Stomach (tissue), 9 donors: ENCODE results near the gene ABHD17B. TPM values are rescaled to one million over a fixed set of nuclear protein-coding genes. Genes with fewer than 3 reads are reported as not detected.

Experiments
- DNase-seq, 2 donors: peaks; one replicate each; pipeline versions ENCODE4 v3.0.0 to v3.0.0-alpha.2; 2013 to 2019
- H3K27ac ChIP-seq, 5 donors: fragments of 200-600 bp in 4 of 5; sonication (generic) in 4 of 5; one replicate each; pipeline ENCODE4 v1.5.1; 2013 to 2019; ENCODE audit warnings: mild to moderate bottlenecking in 1 of 5, moderate library complexity in 1 of 5
- H3K27me3 ChIP-seq, 3 donors: fragments of 200-600 bp; sonication (generic); one replicate each; pipeline ENCODE4 v1.5.1; 2017 to 2019; ENCODE audit warnings: mixed run types in 1 of 3
- H3K36me3 ChIP-seq, 4 donors: fragments of 200-600 bp; sonication (generic); 1 replicate in 3 of 4; 2 replicates in 1 of 4; pipeline ENCODE4 v1.5.1; 2016 to 2019
- H3K4me1 ChIP-seq, 4 donors: fragments of 200-600 bp; sonication (generic); one replicate each; pipeline ENCODE4 v1.5.1; 2016 to 2019
- H3K4me3 ChIP-seq, 4 donors: fragments of 200-600 bp; sonication (generic) in 3 of 4; one replicate each; pipeline ENCODE4 v1.5.1; 2016 to 2019; ENCODE audit warnings: mild to moderate bottlenecking in 1 of 4
- H3K9me3 ChIP-seq, 4 donors: fragments of 200-600 bp; sonication (generic); one replicate each; pipeline ENCODE4 v1.5.1; 2016 to 2019
- CTCF ChIP-seq, 7 experiments: fragments of 450-650 bp in 4 of 7; fragments of 200-600 bp in 3 of 7; sonication (generic) in 3 of 7; IDR thresholded peaks; one replicate each; pipeline ENCODE4 v1.5.1; 2016 to 2019; ENCODE audit warnings: antibody characterized with exemption in 7 of 7, control low read depth in 2 of 7, mild to moderate bottlenecking in 1 of 7
- EP300 ChIP-seq: sonication (generic); formaldehyde crosslinking; IDR thresholded peaks from one replicate; pipeline ENCODE4 v1.6.1; 2017; ENCODE audit warnings: antibody characterized with exemption
- POLR2A ChIP-seq, 4 donors: fragments of 450-650 bp; IDR thresholded peaks; one replicate each; pipeline ENCODE4 v1.6.1; 2016; ENCODE audit warnings: antibody characterized with exemption in 4 of 4, control low read depth in 2 of 4, mild to moderate bottlenecking in 1 of 4, moderate library complexity in 1 of 4
- POLR2AphosphoS5 ChIP-seq, 3 donors: sonication (generic); formaldehyde crosslinking; IDR thresholded peaks; one replicate each; pipeline ENCODE4 v1.6.1; 2016; ENCODE audit warnings: antibody characterized with exemption in 3 of 3
- WGBS, 5 donors: extraction: QIAGEN DNeasy Blood & Tissue Kit in 3 of 5; methylation state at CpG; one replicate each; pipeline versions ENCODE4 v1.1.5 to v1.1.7; 2013 to 2018; 5-methylcytosine and 5-hydroxymethylcytosine counted together
- intact Hi-C: fragments of 100-400 bp; cut with DNase I; formaldehyde crosslinking; loops from one replicate; pipeline ENCODE4 v1.15.1; 2023; ENCODE audit warnings: low total_unique reads
- polyA plus RNA-seq, 3 donors: library from polyadenylated mRNA; stranded (reverse); fragments of 200-250 nt; gene quantifications; one replicate each; pipeline ENCODE4 v1.2.3, GENCODE V29; 2013
- total RNA-seq, 5 donors: library from RNA; depleted of rRNA; stranded (reverse); fragments of >200 nt; gene quantifications; one replicate each; pipeline versions ENCODE4 v1.1.0 to v1.2.3, GENCODE V29; 2014 to 2016
- donor health status: healthy with polysubstance abuse.
- donor health status: Bipolar disorder and iron deficiency.
- donor health status: healthy.

The ABHD17B gene
- total and polyA plus RNA-seq, 8 donors: 4.0 to 57.5 (median 11.2) TPM

- intact Hi-C loops: no loop called here
- no peak for TF ChIP-seq EP300
- TF ChIP-seq CTCF (IDR thresholded peaks at IDR 0.05): no peak
Observed at GRCh38 chr9:71895955-71896354, 15.0 kb downstream of the ABHD17B start.

GRCh38 chr9:71895117-71895516, 15.9 kb downstream of the ABHD17B start:
- no peaks in the 10 kb centered on the region for H3K36me3 ChIP-seq
- no peaks in the 10 kb centered on the region for H3K9me3 ChIP-seq
- DNase-seq: no peak
- TF ChIP-seq POLR2A (IDR thresholded peaks at IDR 0.05) (no peak), EP300 (no peak), CTCF (IDR thresholded peaks at IDR 0.05) (no peak), POLR2AphosphoS5 (IDR thresholded peaks at IDR 0.05) (no peak)
- peaks cover 0 to 54% (median 28%) of the 10 kb centered on the region in 4 donors for H3K4me1 ChIP-seq
- H3K4me3 ChIP-seq: no peak overlapping the region
- H3K27ac ChIP-seq: peak overlapping the region in 2 of 5 donors; percentile 47 to 65
- intact Hi-C loops: no loop called here
- no peaks in the 10 kb centered on the region for H3K27me3 ChIP-seq

More at GRCh38 chr9:71895955-71896354, 15.0 kb downstream of the ABHD17B start:
- Histone ChIP-seq H3K9me3 (no peaks in the 10 kb centered on the region), H3K27me3 (no peaks in the 10 kb centered on the region), H3K4me3 (no peak overlapping the region), H3K36me3 (no peaks in the 10 kb centered on the region), H3K27ac (no peak overlapping the region), H3K4me1 (peaks cover 0 to 54% (median 29%) of the 10 kb centered on the region in 4 donors)
- DNase-seq: no peak

GRCh38 chr9:71891557-71892189, 19.3 kb downstream of the ABHD17B start:
- WGBS, 5 donors: 82 to 94% (median 90%) methylated on average over 4 of the region's 4 CpGs
- no peaks in the 10 kb centered on the region for H3K27me3 ChIP-seq
- peaks cover 0 to 33% (median 20%) of the 10 kb centered on the region in 4 donors for H3K4me1 ChIP-seq
- H3K27ac ChIP-seq: no peak overlapping the region
- no peak for DNase-seq
- no peaks in the 10 kb centered on the region for H3K36me3 ChIP-seq
- no peaks in the 10 kb centered on the region for H3K9me3 ChIP-seq
- TF ChIP-seq EP300 (no peak), POLR2AphosphoS5 (IDR thresholded peaks at IDR 0.05) (no peak), POLR2A (IDR thresholded peaks at IDR 0.05) (no peak), CTCF (IDR thresholded peaks at IDR 0.05) (no peak)
- no peak overlapping the region for H3K4me3 ChIP-seq
- intact Hi-C loops: no loop called here

GRCh38 chr9:71890042-71890679, 20.8 kb downstream of the ABHD17B start:
- Histone ChIP-seq H3K4me3 (no peak overlapping the region), H3K4me1 (peaks cover 0 to 18% (median 11%) of the 10 kb centered on the region in 4 donors), H3K9me3 (no peaks in the 10 kb centered on the region), H3K27ac (no peak overlapping the region), H3K27me3 (no peaks in the 10 kb centered on the region), H3K36me3 (no peaks in the 10 kb centered on the region)
- no peak for DNase-seq
- no peak for TF ChIP-seq EP300
- no peak for TF ChIP-seq POLR2A (IDR thresholded peaks at IDR 0.05)
- no peak for TF ChIP-seq CTCF (IDR thresholded peaks at IDR 0.05)
- no peak for TF ChIP-seq POLR2AphosphoS5 (IDR thresholded peaks at IDR 0.05)
- intact Hi-C loops: no loop called here
- 88 to 93% (median 91%) methylated on average over 3 of the region's 3 CpGs for WGBS, 5 donors
